Fibroblast of skin of back (primary cell): ENCODE results near the gene ACOT13. TPM values are rescaled to one million over a fixed set of nuclear protein-coding genes. Genes with fewer than 3 reads are reported as not detected.
A peak's percentile ranks its signal among the peaks of the same experiment; 100 is the strongest.
"Not testable (repeated sequence)": the region's sequence is repeated elsewhere in the genome, so short reads cannot be mapped to it uniquely, and the experiment has no call there.

Experiments
- DNase-seq: peaks from one replicate; pipeline ENCODE4 v3.0.0-alpha.2; 2013
- polyA plus RNA-seq, 2 experiments: library from polyadenylated mRNA; unstranded; fragments of 120-200 nt; gene quantifications; one replicate each; pipeline ENCODE4 v1.2.1, GENCODE V29; 2013; ENCODE audit not compliant: insufficient read length in 2 of 2

The ACOT13 gene
- 16.6 TPM for polyA plus RNA-seq (2013, experiment 1 of 2; ENCODE audit: insufficient read length)
- polyA plus RNA-seq (2013, experiment 2 of 2; ENCODE audit: insufficient read length), result 23.4 TPM

DNA sequence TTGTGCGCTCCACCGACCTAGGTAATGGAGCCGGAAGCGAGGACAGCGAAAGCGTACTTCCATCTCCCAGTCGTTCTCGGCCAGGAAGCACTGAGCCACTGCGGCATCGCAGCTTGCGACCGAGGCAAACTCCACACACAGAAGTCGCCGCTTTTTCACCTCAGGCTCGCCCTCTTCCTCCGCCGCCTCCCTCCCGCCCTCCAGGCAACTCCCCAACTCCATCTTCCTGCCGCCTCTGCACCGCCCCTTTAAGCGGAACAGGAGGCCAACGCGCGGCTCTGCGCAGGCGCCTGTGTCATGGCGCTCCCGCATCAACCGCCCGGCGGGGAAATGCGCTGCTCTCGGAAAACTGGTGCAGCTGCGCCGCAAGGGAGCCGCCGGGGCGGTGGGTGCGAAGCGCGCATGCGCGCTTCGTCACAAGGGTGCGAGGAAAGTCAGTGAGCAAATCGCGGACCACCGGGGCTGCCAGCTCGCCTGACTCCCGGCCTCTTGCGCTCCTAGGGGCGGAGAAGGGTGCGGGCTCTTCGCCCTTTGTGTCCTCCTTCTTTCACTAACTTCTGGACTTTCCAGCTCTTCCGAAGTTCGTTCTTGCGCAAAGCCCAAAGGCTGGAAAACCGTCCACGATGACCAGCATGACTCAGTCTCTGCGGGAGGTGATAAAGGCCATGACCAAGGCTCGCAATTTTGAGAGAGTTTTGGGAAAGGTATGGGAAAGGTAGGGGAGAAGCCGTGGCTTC, at the start of gene ACOT13, which contains the start of gene TDP2:
TSS of gene ACOT13 (plus strand) at position 437 of the 737 bp plus-strand sequence. CDS start at position 624, 187 bp downstream.
TSS of gene TDP2 (minus strand) at position 259 of the 737 bp plus-strand sequence. CDS start at position 222, 37 bp downstream.
- peak; percentile 97 for DNase-seq

DNA sequence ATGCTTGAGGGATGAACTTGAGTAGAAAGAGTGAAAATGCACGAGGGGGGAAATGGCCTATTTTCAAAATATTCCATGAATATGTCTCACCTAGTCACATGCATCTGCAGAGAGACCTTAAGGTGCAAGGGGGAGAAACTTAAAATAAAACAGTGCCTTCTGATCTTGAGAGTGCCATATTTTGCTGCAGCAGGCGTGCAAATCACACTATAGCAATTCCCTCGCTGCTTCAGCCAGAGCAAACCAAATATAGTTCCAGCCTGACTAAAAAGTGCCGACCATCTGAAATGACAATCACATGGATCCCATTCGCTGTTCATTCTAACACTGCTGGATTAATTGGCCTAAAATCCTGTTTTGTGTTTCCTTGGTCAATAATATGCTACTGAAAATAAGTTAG, 47.2 kb upstream of the ACOT13 start:
- no peak for DNase-seq

DNA sequence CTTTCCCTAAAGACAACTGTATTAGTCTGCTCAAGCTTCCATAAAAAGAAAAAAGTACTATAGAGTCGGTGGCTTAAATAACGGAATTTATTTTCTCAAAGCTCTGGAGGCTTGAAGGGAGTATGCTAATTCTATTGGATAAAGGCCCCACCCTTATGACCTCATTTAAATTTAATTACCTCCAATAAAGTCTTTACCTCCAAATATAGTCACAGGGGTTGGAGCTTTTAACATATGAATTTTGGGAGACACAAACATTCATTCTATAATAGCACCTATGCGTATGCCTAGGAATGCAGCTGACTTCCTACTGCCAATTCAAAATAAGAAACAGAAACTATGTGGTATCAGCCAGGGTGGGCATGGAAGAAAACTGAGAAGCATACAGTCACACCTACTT, 46.2 kb upstream of the ACOT13 start:
- DNase-seq, result no peak

DNA sequence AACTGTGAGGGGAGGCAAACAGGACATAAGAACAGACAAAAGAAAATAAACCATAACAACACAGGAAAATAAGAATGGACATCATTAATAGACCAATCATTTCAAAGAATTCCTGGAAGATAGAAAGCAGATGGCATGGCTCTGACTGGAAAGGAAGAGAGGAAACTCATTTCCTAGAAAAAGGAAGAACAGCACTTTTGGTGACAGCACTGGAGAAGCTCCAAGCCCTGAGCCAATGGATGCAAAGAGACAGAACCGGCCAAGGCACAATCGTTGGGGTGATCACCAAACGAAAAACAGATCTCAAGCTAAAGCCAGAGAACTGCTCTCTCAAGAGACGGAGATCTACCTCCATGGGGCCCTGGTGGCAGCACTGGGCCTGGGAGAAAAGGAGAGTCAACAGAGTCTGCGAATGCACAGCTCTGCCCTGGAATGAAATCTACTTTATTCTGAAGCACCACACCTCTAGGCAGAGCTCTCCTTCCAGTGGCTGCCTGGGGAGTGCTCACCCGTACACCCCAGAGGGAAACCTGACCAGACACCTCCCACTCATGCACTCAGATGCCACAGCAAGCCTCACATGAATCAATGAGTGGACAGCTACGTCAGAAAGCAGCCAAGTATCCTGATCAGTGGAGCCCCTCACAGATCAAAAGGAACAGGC, 45.1 kb upstream of the ACOT13 start:
- DNase-seq, result no peak

DNA sequence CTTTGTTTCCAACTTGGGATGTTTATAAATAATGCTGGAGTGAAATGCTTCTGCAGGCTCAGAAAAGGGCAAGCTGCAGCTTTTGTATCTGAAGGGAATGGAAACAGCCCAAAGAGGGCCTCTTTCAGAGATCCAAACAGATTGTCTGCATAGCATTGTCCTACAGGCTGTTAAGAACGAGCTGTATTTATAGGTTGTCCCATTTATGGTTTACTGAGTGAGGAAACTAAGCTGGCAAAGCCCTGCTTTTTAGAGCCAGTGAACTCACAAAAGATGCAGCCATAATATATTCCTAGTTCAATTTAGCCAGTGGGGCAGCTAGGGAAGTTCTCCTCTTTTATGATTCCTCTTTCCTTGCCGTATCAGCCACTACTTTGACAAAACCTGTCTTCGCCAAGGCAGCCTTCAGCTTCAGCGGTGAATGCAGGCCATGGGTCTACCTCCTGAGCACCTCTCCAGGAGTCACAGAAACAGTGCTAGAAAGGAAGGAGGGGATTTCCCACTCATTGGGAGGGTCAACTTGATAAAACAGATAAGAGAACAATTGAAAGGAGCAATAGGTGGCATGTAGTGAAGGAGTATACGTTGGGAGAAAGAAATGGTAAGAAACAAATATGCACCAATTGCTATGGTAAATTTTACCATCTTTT, 35.9 kb upstream of the ACOT13 start:
- DNase-seq, result no peak

DNA sequence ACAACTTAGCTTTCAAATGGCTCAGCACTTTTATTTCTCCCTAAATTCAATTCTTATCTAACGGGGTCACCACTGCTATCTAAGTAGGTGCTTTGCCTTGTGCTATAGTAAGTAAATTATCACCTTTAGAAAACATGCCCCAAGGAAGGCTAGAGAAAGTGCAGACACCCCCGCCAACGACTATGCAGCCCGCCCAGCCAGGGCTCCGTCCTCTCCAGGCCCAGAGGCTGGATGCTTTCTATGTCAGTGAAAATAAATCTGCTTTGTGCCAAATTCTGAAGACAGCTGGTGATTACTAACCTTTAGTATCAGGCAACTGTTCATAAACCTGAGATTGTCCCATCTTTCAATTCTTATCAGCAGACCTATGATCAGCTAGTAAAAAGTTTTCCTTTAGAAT, 35.2 kb upstream of the ACOT13 start:
- no peak for DNase-seq

DNA sequence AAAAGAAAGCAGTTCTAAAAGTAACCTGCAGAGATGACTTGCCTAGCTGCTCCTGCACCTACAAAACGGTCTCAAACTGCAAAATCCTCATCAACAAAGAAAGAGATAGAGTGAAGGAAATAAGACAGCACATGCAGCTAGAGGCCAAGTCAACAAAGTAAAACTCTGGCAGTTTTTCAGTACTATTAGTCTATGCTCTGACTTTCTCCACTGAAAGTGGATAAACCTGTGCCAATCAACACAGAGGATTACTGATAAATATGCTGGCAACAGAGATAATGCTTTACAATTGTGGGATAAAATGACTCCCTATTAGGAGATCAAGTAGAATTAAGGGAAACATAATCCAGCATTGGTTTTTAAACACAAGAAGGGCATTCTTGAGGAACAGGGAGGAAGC, 34.3 kb upstream of the ACOT13 start:
- DNase-seq, result no peak

DNA sequence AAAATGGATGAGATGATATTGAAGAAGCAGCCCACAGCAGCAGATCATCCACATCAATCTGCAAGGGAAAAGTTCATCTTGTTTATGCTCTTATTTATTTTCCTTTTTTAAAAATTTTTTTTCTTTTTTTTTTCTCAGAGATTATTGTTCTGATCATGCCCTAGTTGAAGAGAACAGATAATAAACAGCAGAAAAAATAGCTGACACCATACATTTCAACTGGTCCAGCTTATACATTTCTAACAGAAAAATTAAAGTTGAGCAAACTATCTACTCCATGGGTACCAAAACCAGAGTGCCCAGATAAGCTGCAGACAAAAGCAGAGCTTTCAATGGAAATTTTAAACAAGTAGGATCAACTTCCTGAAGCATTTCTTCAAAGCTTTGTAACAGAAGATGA, 30.2 kb upstream of the ACOT13 start:
- no peak for DNase-seq

DNA sequence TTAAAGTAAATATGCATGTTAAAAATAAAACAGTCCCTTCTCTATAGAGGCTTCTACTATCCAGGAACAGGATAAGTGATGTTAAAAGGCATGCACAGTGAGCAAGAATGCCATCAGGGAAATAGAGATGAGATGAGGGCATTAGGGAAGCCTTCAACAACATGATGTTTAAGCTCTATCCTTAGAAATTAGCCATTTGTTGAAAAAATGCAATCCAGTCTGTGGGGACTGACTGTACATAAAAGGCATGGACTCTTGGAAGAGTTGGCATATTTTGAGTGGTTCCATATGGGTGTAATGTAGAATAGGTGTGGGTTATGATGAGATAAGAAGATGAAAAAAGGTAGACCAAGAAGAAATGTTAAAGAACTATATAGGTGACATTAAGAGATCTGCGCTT, 26.7 kb upstream of the ACOT13 start:
- peak; percentile 11 for DNase-seq

DNA sequence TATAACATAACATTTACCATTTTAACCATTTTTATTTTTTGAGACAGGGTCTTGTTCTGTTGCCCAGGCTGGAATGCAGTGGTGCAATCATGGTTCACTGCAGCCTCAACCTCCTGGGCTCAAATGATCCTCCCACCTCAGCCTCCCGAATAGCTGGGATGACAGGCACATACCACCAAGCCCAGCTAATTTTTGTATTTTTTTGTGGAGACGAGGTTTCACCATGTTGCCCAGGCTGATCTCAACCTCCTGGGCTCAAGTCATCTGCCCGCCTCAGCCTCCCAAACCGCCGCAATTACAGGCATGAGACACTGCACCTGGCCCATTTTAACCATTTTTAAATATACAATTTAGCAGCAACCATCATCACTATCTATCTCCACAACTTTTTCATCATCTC, 26.2 kb upstream of the ACOT13 start:
- DNase-seq, result not testable (repeated sequence)

DNA sequence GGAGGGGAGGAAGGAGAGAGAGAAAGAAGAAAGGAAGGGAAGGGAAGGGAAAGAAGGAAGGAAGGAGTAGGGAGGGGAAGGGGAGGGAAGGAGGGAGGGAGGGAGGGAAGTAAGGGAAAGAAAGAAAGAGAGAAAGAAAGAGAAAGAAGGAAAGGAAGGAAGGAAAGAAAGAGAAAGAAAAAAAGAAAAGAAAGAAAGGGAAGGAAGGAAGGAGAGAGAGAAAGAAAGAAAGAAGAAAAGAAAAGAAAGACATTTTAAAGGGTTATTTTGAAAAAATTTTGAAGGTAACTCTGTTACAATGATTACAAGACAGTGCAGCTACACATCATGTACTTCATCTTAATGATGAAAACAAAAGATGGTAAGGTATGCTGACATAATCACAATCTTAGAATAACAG, 24.8 kb upstream of the ACOT13 start:
- DNase-seq, result no peak

DNA sequence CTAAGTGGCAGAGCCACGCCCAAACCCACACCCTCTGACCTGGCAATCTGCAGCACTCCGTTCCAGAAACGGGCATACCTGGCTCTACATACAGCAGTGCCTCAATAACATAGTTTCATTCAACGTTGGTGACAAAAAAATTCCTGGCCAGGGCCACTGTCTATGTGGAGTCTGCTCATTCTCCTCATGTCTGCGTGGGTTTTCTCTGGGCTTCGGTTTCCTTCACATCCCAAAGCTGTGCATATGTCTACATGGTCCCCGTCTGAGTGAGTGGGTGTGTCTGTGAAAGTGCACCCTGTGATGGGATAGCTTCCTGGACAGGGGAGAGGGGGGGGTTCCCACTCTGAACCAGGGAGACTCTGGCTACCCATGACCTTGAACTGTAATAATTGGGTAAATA, 23.0 kb upstream of the ACOT13 start:
- DNase-seq, result no peak

DNA sequence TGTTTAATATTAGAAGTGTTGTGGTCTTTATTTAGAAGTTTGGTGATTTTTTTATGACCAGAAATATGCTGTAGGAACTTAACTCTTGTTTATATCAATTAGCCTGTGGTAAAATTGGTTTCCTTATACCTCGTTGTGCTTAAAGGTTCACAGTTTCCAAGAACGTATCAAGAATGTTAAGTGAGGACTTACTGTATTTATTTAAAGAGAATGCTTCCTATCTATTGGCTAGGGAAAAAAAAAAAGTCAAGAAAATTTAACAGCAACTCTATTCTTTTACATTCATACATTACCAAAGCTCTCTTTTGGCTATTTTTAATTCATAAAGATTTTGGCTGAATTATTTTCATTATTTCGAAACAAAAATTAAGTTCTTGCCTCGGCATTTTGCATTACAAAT, 22.5 kb upstream of the ACOT13 start:
- DNase-seq, result no peak

DNA sequence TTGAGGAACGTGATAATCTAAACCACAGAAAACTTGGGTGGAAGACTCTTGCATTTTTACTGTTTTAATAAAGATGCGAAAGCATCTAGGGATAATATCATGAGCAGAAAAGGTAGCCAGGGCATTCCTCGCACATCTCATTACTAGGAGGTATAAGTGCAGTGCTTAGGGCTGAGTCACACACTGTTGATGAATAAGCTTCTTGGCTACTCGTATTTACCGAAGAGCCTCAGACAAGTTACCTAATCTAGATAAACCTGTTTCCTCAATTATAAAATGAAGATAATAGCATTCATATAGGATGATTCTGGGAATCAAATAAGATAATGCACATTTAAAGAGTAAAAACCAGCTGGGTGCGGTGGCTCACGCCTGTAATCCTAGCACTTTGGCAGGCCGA, 20.1 kb upstream of the ACOT13 start:
- DNase-seq, result no peak

DNA sequence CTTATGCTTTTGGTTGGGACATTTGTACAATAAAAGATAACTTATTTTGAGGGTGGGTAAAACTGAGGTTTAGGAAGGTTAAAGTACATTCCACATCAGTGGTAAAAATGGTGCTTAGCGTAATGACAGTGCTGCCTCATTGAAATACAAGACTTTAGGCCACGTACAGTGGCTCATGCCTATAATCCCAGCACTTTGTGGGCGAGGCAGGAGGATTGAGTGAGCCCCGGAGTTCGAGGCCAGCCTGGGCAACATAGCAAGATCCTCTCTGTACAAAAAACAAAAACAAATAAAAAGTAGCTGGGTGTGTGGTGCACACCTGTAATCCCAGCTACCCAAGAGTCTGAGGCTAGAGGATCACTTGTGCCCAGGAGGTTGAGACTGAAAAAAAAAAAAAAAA, 18.6 kb upstream of the ACOT13 start:
- DNase-seq, result no peak

DNA sequence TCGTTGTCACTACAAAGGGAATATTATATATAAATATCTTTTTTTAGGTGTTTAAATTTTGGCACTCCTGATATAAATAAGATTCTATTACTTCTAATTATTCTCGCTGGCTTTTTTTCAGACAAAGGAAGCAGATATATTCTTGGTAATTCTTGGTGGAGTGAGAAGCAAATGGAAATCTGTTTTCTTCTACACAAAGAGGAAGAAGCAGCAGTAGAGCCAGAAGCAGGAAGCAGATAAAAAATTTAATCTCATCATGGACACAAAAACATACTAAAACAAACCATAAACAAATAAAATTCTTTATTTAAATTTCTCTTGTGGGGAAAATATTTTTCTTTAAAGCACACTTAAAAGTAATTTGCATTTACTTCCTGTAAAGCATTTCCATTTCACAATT, 17.2 kb upstream of the ACOT13 start:
- no peak for DNase-seq

DNA sequence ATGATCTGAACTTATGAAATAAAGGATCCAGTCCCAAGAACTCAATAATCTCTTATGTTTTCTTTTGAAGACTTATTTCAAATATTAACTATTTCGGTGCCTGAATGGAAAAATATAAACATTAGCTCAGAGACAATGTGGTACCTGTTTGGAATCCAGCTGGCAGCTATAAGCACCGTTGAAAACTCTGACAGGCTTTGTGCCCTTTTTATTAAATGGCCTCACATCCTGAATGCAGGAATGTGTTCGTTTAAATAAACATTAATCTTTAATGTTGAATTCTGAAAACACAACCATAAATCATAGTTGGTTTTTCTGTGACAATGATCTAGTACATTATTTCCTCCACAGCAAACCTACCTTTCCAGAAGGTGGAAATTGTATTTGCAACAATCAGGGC, 16.5 kb upstream of the ACOT13 start:
- DNase-seq, result no peak

DNA sequence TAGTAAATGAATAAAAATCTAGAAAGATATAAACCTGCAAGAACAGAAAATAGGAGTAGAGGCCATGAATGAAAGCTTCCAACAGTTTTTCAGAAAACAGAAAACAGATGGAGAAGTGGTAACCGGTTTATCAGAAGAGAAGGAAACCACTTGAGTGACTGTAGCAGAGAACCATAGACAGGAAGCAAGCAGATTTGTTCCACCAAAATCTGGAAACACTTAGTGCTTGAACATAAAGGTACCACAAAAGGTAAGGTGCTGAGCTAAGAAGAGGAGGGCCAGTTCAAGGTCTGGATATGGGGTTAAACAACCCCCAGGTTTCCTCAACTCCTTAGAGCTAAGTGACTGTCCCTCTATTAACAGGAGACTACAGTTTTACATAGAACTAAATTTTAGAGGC, 11.7 kb upstream of the ACOT13 start:
- no peak for DNase-seq

DNA sequence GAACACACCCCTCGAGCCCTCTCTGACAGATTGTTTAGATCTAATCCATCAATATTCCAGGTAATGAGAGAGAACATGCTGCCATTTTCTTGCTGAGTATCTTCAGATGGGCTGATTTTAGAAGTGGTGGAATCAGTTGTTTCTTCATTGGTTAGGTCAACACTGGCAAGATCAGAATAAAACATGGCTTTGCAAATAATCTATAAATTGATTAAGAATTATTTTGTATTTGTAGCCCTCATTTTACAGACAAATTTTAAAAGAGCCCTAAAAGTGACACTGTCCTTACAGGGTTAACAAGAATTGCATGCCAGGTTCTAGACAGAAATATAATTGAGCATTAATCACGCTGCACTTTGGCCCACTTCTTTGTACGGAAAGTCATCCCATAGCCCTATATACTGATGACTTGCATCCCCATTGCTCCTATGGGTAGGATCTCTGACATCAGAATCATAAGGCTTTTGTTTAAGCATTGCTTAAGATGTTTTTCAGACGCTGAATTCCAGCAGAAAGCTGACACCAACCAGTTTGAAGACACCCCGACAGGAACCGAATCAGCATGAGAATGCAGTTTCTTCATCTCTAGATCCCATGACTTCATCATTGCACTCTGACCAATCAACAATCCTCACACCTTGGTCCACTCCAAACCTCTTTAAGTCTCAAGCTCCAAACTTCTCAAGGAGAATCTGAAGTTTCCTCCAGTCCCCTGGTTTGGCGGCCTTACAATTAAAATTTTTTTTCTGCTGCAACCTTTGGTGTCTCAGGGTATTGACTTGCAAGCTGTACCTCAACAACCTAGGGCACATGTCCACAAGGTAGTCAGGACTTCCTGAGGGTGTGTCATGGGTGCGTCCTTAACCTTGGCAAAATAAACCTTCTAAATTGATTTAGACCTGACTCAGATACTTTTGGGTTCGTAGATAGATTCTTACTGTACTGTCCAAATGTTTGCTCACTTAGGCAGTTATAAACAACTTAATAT, 8.0 kb upstream of the ACOT13 start:
- no peak for DNase-seq

DNA sequence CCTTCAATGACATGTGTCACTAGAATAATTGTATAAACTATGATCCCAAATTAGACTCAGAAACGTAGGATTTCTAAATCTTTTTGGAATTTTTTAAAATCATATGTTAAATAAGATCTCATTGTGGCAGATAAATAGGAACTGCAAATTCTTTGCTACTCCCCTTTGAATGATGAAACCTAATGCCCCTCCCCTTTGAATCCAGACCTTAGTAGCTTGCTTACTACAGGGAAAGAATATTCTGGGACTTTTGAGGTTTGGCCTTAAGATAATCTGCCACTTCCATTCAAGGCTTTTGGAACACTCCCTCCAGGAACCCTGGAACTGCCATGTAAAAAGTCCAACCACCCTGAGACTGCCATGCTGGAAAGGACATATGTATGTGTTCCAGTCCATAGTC, 7.3 kb upstream of the ACOT13 start:
- DNase-seq, result no peak

DNA sequence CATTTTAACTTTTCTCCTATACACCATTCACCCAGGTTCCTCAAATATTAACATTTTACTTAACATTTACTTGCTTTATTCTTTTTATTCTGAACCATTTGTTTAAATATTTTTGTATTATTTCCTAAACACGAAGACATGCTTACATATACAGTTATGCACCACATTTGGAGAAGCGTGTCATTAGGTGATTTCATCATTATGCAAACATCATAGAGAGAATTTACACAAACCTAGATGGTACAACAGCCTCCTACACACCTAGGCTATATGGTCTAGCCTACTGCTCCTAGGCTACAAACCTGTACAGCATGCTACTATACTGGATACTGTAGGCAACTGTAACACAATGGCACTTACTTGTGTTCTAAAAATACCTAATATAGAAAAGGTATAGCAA, 6.8 kb upstream of the ACOT13 start:
- no peak for DNase-seq

DNA sequence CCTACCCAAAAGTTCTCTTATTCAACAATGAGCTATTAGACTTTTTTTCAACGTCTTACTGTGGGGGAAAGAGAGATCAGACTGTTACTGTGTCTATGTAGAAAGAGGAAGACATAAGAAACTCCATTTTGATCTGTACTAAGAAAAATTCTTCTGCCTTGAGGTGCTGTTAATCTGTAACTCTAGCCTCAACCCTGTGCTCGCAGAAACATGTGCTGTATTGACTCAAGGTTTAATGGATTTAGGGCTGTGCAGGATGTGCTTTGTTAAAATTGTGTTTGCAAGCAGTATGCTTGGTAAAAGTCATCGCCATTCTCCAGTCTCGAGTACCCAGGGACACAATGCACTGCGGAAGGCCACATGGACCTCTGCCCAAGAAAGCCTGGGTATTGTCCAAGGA, 5.1 kb upstream of the ACOT13 start:
- DNase-seq, result not testable (repeated sequence)
